Kidney glomerular epithelial cell (primary cell): ENCODE results near the gene GZMB.
A peak's percentile ranks its signal among the peaks of the same experiment; 100 is the strongest.
"Not testable (repeated sequence)": the region's sequence is repeated elsewhere in the genome, so short reads cannot be mapped to it uniquely, and the experiment has no call there.

Source experiments
- DNase-seq: peaks from one replicate; lab custom pipeline; 2025; lab: John Stamatoyannopoulos, UW

Gene GZMB, protein sequence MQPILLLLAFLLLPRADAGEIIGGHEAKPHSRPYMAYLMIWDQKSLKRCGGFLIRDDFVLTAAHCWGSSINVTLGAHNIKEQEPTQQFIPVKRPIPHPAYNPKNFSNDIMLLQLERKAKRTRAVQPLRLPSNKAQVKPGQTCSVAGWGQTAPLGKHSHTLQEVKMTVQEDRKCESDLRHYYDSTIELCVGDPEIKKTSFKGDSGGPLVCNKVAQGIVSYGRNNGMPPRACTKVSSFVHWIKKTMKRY

DNA sequence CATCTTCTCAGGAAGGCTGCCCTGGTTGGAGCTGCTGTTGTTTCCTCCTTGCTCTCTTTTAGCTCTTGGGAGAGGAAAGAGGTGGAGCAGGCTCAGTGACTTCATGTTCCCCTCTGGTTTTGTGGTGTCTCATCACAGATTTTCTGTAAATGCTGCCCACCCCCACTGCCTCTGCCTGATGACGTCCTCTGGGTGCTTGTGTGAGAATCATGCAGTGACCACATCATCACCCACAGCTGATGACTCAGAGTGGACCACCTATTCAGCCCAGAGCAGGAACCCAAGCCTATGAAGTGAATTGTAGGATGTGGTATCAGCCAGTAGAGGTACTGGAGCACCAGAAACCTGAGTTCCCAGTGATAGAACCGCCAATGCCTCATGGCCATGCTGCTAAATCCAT, at the start of gene GZMB:
Gene GZMB, minus strand, starts transcription at position 33 of the 400 bp plus-strand sequence. Its CDS starts 30 bp downstream, at position 3.
- DNase-seq: no peak

- DNase-seq: no peak
Observed at GRCh38 chr14:24681056-24681455, 47.1 kb upstream of the GZMB start.

- DNase-seq: no peak
Observed at GRCh38 chr14:24680516-24680915, 46.5 kb upstream of the GZMB start.

- DNase-seq: no peak
Observed at GRCh38 chr14:24679248-24679961, 45.4 kb upstream of the GZMB start.

DNA sequence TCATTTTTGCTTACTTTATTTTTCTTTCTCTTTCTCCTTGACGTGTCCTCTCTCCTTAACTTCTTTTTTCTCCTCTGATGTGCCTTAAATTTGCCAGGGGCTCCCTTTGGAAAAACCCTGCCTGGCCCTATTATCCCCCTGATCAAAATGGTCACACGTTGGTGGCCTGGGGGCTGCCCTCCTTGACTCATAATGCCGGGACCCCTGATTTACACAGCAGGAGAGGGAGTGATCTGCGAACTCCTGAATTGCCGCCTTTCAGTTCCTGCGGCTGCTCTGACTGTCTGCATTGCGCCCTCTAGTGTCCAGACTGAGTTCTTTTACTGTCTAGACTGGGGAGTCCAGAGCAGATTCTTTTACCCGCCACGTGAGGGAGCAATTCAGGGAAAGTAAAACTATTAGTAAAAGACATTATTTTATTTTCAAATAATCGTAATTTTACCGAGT, 44.8 kb upstream of the GZMB start:
- DNase-seq: peak; percentile 90

- no peak for DNase-seq
Observed at GRCh38 chr14:24677956-24678355, 44.0 kb upstream of the GZMB start.

GRCh38 chr14:24674204-24674970, 40.4 kb upstream of the GZMB start:
- DNase-seq: no peak

DNA sequence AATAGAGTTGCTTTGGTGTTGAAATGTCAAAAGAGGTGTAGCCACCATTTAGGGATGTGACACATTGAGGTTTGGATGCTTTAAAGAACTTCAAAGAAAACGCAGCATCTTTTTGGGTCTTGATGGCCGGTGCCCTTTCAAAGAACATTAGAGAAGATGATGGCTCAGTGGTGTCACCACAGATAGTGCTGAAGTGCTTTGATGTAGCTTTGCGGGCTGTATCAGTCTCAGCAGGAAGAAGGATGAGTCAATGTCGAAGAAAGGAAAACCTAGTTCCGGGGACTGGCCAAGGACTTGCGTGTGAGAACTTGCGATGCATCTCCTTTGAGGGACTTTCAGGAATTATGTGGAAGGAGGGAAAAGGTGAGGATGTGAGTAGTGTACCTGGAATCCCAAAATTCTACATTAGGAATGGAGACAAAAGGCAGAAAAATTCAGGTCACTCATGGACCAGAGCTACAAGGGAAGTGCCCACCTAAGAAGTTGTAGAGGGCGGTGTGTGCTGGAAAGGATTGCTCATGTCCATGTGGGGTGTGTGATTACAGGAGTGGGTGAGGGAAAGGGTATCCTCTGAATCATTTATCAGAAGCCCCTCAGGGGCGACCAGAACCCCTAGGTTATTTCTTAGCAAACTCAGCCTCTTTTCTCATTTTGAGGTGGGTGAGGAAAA, 39.7 kb upstream of the GZMB start:
- no peak for DNase-seq

- no peak for DNase-seq
Observed at GRCh38 chr14:24673059-24673458, 39.1 kb upstream of the GZMB start.

DNA sequence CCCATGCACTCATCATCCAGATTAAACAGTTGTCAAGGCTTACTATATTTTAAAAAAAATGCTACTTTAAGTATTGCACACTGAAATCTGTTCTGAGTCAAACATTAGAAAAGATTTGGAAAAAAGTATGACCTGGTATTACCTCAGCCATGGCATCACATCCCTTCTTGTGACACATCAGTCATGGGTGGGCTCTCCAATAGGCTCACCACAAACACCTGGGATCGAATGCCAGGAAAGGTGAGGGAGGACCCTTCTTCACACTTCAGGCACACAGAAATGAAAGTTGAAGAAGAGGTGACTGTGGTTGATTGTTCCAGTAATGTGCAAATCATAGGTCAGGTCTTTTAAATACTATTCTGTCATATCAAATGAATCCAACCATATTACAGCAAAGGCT, 36.6 kb upstream of the GZMB start:
- no peak for DNase-seq

DNA sequence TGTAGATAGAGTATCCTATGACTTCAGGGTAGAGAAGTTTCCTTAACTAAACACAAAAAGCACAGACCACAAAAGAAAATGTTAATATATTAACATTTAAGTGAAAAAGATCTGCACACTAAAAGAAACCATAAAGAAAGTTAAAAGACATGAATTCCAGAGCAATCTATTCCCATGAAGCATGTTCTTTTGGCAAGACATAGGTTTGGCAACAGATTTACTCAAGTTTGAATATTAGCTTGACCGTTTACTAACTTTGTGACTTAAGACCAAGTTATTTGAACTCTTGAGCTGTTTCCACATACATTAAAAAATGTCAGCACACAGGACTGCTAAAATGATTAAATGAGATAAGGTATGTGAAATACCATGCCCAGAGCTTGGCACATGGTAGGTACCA, 35.7 kb upstream of the GZMB start:
- DNase-seq: no peak

GRCh38 chr14:24665440-24665991, 31.5 kb upstream of the GZMB start:
- no peak for DNase-seq

DNA sequence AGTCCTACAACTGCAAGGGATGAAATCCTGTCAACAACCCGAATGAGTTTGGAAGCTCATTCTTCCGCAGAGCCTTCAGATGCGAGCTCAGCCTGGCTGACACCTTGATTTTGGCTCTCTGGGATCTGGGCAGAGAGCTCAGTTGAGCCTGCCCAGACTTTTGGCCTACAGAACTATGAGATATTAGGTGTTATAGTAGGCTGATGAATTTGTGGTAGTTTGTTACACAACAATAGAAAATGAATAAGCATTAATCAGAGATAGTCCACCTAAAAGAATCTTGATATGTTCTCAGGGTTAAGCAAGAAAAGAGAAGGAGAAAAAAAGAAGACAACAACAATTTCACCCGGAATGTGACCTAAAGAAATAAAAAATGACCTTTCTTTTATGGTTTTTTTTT, 30.4 kb upstream of the GZMB start:
- DNase-seq: no peak

DNA sequence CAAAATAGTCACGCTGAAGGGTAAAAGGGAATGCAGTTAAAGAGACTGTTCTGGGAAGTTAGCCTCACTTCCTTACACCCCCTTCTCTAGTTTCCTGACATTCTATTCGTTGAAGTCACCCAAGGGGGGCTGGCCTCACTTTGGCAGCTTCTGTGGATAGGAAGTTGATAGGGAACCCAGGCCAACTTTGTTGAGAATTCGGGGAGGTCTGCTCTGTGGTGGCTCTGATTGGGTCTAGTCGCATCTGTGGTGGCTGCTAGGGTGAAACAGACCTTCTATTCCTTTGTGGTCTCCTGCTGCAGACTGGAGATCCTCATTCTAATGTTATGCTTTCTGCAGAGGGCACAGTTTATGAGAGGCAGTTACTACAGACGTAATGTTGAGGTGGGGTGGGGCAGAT, 28.8 kb upstream of the GZMB start:
- DNase-seq: no peak

- no peak for DNase-seq
Observed at GRCh38 chr14:24659916-24660570, 26.1 kb upstream of the GZMB start.

GRCh38 chr14:24648361-24648760, 14.4 kb upstream of the GZMB start:
- not testable (repeated sequence) for DNase-seq

DNA sequence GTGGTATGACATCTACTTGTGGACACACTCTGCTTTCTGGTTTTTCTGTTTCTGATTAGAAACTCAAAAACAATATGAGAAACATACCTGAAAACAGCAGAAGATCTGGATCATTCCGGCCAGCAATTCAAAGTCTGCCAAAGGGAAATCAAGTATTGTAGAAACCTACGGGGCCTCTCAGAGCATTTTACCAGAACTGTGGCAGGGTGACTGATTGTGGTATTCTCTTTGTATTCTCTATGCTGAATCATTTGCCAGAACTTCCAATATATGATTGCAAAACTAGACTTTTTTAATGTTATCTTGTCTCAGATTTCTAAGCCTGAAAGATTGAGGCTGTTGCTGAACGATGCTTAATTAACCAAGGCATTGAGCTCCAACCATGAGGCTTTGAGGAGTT, 5.9 kb upstream of the GZMB start:
- no peak for DNase-seq

- no peak for DNase-seq
Observed at GRCh38 chr14:24639270-24639669, 5.3 kb upstream of the GZMB start.

DNA sequence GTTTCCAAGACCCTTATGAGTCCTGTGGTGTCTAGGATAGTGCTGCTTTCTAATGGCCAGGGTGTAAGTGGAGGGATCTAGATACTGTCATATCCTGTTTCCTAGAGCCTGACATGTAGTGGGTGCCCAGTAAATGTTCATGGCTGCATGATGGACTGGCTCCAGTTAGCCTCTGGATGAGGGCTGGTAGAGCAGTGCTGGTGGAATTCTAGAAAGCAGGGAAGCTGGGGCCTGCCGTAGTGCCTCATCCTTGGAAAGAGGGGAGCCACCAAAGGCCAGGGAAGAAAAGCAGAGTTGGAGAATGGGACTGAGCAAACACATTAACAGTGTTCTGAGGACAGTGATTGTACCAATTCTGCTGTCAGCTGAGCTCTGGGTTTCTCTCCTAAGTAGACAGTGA, 637 bp downstream of the GZMB start:
- DNase-seq: no peak

DNA sequence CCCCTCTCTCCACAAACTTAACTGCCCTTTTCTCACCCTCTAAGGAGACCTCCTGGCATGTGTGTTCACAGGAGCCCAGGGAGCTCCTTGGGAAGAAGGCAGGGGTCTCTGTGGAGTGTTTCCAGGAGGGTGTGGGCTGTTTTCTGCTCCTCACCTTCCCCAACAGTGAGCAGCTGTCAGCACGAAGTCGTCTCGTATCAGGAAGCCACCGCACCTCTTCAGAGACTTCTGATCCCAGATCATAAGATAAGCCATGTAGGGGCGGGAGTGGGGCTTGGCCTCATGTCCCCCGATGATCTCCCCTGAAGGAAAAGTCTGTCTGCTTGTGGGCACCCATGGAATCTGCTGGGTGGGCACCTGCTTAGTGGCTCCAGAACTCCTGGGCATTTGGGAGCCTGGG, 1.2 kb downstream of the GZMB start:
- no peak for DNase-seq

DNA sequence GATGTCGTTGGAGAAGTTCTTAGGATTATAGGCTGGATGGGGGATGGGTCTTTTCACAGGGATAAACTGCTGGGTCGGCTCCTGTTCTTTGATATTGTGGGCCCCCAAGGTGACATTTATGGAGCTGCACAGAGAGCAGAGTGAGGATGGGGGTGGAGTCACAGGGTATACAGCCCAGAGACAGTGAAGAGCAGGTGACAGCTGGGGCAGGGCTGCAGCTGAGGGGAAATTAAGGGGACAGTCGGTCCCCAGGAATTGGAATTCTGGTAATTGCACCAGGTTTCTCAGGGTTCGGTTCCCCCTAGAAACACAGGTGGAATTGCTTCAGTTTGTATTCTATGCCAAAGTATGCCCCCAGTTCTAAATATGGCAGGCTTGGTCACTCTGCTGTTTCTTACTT, 1.7 kb downstream of the GZMB start:
- no peak for DNase-seq
